Muscle layer of colon (tissue), 2 donors: ENCODE measurements around the gene PNKD.

Experiments
- H3K27ac ChIP-seq: one replicate; pipeline ENCODE4 v1.7.0; 2013; ENCODE audit warnings: low read depth, mild to moderate bottlenecking, low read length, moderate library complexity
- H3K27me3 ChIP-seq, 2 donors: one replicate each; pipeline ENCODE4 v1.7.0; 2013; ENCODE audit warnings: low read length in 2 of 2, mild to moderate bottlenecking in 2 of 2; ENCODE audit not compliant: insufficient read depth in 2 of 2, control insufficient read depth in 1 of 2
- H3K36me3 ChIP-seq: one replicate; pipeline ENCODE4 v1.7.0; 2013; ENCODE audit warnings: mild to moderate bottlenecking, low read length; ENCODE audit not compliant: insufficient read depth
- H3K4me1 ChIP-seq: one replicate; pipeline ENCODE4 v1.7.0; 2013; ENCODE audit warnings: mild to moderate bottlenecking, low read length; ENCODE audit not compliant: insufficient read depth
- H3K4me3 ChIP-seq, 2 donors: one replicate each; pipeline ENCODE4 v1.7.0; 2013; ENCODE audit warnings: low read length in 2 of 2, low read depth in 1 of 2, mild to moderate bottlenecking in 1 of 2, moderate library complexity in 1 of 2
- H3K9ac ChIP-seq: one replicate; pipeline ENCODE4 v1.7.0; 2013; ENCODE audit warnings: low read length
- H3K9me3 ChIP-seq: one replicate; pipeline ENCODE4 v1.7.0; 2013; ENCODE audit warnings: mild to moderate bottlenecking, low read length
- donor health status: abdominal sarcoma.
- donor health status: Adenocarcinoma of cecum.

Gene PNKD

DNA sequence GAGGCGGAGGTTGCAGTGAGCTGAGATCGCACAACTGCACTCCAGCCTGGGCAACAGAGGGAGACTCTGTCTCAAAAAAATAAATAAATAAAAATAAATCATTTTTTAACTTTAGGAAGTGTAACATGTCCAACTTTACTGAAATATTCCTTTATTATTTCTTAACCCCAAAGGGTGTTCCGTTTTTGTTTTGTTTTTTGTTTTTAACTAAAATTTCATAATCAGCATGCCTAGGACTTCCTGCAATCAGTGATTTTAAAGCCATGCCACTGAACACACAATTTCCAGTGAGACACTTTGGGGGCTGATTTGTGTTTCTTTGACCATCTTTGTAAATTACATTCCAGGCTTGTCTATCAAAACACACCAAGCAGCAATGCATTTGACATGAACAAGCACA, 93.4 kb downstream of the PNKD start:
- Histone ChIP-seq H3K4me3 (no peak overlapping the region), H3K27ac (no peak overlapping the region), H3K4me1 (peaks cover 3% of the 10 kb centered on the region), H3K36me3 (no peaks in the 10 kb centered on the region), H3K27me3 (no peaks in the 10 kb centered on the region), H3K9me3 (no peaks in the 10 kb centered on the region), H3K9ac (no peak overlapping the region)

DNA sequence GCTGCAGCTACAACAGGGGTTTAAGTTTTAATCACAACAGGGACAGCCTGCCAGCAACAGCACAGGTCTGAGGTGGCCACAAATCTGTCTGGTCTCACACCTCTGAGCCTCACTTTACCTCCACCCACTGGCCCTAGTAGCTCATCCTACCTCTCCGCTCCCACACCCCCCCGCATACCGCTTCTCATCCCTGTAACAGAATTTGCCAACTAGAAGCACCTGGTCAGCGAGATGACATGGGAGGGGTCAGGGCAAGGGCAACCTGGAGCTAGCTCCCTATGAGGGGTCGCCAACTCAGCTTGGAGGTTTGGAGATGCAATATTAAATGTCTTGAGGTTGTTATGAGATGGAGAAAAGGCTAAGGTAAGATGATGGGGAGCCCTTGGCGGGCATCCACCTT, 93.9 kb downstream of the PNKD start:
- Histone ChIP-seq H3K4me1 (peaks cover 8% of the 10 kb centered on the region), H3K9me3 (no peaks in the 10 kb centered on the region), H3K36me3 (no peaks in the 10 kb centered on the region), H3K4me3 (no peak overlapping the region), H3K27ac (no peak overlapping the region), H3K27me3 (no peaks in the 10 kb centered on the region), H3K9ac (no peak overlapping the region)

DNA sequence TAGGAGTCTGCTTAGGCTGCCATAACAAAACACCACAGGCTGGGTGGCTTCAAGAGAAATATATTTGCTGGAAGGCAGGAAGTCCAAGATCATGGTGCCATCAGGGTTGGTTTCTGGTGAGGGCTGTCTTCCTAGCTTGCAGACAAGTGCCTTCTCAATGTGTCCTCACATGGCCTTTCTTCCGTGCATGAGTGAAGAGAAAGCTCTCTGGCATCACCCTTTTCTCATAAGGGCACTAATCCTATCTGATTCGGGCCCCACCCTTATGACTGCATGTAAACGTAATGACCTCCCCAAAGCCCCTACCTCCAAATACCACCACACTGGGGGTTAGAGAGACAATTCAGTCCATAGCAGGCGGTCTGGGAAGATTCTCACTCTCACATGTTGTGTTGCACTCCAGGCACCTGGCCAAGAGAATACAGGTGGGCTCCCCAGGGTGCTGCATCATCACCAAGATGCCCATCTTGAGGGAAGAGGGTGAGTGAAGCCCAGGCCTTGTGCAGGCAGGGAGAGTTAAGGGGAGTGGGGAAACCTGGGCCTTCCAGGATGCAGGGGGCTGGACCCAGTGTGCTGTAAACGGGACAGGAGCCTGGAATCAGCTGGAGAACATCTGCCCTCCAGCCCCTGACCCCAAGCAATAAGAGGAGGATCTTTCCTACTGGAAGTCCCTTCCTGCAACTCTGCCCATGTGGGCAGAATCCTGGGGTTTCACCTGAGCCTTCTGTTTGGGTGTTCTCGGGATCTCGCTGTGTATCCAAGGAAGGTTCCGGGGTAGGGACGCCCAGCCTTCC, 96.5 kb downstream of the PNKD start:
- Histone ChIP-seq H3K4me3 (peak overlapping the region in 1 of 2 donors; percentile 44), H3K9me3 (no peaks in the 10 kb centered on the region), H3K4me1 (peaks cover 18% of the 10 kb centered on the region), H3K36me3 (no peaks in the 10 kb centered on the region), H3K27ac (no peak overlapping the region), H3K27me3 (no peaks in the 10 kb centered on the region), H3K9ac (no peak overlapping the region)

DNA sequence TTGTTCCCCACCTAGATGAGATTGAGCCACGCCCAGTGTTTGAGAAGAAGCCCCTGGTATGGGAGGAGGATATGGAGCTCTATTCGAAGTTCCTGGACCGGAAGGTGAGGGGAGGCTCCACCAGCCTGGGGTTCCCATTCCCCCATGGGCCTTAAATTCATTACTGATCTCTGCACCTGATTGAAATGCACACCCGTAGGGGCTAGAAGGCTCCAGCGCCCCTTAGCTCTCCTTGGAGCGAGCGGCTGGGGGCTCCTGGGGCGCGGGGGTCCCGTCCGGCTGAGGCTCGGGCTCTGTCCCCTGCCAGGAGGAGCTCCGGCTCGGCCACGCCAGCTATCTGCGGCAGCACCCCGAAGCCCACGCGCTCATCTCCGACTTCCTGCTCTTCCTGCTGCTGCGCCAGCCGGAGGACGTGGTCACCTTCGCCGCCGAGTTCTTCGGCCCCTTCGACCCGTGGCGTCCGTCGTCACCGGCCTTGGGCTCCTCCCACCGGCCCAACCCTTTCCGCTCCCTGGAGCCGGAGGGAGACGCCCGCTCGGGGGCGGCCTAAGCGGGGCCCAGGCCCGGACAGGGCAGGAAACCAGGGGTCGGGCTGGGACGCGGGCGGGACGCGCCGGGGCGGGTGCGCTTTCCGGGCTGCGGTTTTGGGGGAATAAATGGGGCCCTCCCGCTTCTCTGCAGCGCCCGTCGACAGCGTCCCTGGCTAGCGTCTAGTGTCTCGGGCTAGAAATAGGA, 97.3 kb downstream of the PNKD start:
- peaks cover 18% of the 10 kb centered on the region for H3K4me1 ChIP-seq
- H3K4me3 ChIP-seq = peak overlapping the region; percentile 44 to 73
- H3K36me3 ChIP-seq = no peaks in the 10 kb centered on the region
- peak overlapping the region; percentile 42 for H3K9ac ChIP-seq
- peak overlapping the region; percentile 88 for H3K27ac ChIP-seq
- H3K9me3 ChIP-seq = no peaks in the 10 kb centered on the region
- no peaks in the 10 kb centered on the region for H3K27me3 ChIP-seq

DNA sequence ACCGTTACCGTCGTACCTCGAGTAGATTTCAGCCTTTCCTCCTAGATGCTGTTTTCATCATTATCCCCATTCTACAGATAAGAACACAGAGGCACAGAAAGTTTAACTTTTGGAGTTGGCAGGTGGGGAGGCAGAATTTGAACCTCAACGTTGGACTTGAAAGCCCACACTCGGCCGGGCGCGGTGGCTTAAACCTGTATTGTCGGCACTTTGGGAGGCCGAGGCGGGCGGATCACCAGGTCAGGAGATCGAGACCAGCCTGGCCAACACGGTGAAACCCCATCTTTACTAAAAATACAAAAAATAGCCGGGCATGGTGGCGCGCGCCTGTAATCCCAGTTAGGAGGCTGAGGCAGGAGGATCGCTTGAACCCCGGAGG, 97.8 kb downstream of the PNKD start:
- Histone ChIP-seq H3K9ac (no peak overlapping the region), H3K27ac (peak overlapping the region; percentile 88), H3K4me1 (peaks cover 18% of the 10 kb centered on the region), H3K9me3 (no peaks in the 10 kb centered on the region), H3K36me3 (no peaks in the 10 kb centered on the region), H3K4me3 (peak overlapping the region; percentile 44 to 73), H3K27me3 (no peaks in the 10 kb centered on the region)

DNA sequence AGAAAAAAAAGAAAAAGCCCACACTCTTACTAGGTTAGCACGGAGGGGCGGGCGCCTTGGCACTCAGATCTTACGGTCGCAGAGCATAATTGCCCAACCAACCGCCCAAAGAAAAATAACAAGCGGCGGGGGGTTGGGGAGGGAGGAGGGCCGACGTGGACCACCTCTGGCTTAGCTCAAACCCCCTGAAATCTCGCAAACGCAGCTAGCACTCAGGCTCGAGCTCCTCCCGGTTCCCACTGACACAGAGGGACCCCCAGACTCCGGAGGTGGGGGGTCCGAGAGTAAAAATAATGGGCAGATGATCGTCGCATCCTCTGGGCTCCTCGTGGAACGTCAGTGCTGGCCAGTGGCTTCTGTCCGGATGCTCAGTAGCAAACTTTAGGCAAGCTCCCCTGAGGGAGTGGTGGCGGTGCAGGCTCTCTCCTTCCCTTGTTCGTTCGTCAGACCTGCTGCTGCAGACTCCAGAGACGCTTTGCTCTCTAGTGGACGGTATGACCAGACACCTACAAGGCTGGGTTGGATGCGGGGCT, 98.4 kb downstream of the PNKD start:
- H3K9ac ChIP-seq = no peak overlapping the region

DNA sequence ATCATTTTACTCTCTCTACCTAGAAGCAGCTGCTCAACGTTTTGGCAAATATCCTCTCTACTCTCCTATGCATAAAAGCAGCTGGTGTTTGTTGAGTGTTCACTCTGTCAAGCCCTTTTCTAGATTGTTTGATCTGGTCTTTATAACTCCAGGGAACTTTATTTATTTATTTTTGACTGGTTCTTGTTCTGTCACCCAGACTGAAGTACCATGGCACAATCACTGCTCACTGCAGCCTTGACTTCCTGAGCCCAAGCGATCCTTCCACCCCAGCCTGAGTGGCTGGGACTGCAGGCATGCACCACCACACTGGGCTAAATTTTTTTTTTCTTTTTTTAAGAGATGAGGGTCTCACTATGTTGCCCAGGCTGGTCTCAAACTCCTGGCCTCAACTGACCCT, 99.0 kb downstream of the PNKD start:
- Histone ChIP-seq H3K9ac (no peak overlapping the region), H3K4me3 (peak overlapping the region in 1 of 2 donors; percentile 38), H3K27ac (peak overlapping the region; percentile 62)

More for the DNA sequence above, 98.4 kb downstream of the PNKD start:
- Histone ChIP-seq H3K4me3 (peak overlapping the region in 1 of 2 donors; percentile 38), H3K4me1 (peaks cover 18% of the 10 kb centered on the region), H3K36me3 (no peaks in the 10 kb centered on the region), H3K27ac (peak overlapping the region; percentile 62), H3K27me3 (no peaks in the 10 kb centered on the region), H3K9me3 (no peaks in the 10 kb centered on the region)

DNA sequence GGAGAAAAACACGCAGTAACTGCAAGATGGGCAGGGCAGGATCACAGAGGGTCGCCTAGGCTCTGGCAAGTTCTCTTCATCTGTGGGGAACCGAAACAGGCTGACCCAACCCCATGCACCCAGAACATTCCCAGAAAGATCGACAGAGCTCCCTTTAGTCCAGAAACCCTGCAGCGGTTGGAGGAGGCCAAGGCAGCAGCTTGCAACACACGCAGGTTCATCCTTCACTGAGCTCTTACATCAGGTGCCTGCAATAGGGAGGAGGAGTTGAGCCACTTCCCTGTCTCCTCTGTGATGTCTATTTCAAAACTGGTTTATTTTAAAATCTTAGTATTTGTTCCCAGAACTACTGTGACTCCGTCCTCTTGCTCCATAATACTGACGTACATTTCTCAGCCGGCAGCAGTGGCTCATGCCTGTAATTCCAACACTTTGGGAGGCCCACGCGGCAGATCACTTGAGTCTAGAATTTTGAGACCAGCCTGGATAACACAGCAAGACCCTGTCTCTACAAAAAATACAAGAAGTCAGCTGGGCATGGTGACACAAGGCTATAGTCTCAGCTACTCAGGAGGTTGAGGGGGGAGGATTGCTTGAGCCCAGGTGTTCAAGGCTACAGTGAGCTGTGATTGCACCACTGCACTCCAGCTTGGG, 100.2 kb downstream of the PNKD start:
- Histone ChIP-seq H3K9me3 (no peaks in the 10 kb centered on the region), H3K27ac (no peak overlapping the region), H3K36me3 (no peaks in the 10 kb centered on the region), H3K9ac (no peak overlapping the region), H3K27me3 (no peaks in the 10 kb centered on the region), H3K4me1 (peaks cover 18% of the 10 kb centered on the region), H3K4me3 (no peak overlapping the region)

More for the DNA sequence above, 99.0 kb downstream of the PNKD start:
- Histone ChIP-seq H3K9me3 (no peaks in the 10 kb centered on the region), H3K36me3 (no peaks in the 10 kb centered on the region), H3K4me1 (peaks cover 18% of the 10 kb centered on the region), H3K27me3 (no peaks in the 10 kb centered on the region)

DNA sequence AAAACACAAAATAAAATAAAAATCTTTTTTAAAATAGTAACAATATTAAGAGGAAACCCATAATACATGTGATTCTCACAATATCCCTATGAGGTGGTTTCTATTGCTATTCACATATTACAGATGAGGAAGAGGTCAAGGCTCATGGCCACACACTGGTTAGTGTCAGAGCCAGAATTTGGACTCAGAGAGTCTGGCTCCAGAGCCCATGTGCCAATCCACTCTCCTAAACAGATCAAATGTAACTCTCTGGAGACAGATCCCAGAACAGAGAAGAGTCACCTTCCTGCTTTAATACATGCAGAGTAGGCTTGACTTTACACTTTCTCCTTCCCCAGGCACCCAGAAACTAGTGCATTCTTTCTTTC, 101.6 kb downstream of the PNKD start:
- Histone ChIP-seq H3K27me3 (no peaks in the 10 kb centered on the region), H3K4me1 (peaks cover 18% of the 10 kb centered on the region), H3K27ac (no peak overlapping the region), H3K9ac (no peak overlapping the region), H3K36me3 (no peaks in the 10 kb centered on the region), H3K9me3 (no peaks in the 10 kb centered on the region), H3K4me3 (no peak overlapping the region)

DNA sequence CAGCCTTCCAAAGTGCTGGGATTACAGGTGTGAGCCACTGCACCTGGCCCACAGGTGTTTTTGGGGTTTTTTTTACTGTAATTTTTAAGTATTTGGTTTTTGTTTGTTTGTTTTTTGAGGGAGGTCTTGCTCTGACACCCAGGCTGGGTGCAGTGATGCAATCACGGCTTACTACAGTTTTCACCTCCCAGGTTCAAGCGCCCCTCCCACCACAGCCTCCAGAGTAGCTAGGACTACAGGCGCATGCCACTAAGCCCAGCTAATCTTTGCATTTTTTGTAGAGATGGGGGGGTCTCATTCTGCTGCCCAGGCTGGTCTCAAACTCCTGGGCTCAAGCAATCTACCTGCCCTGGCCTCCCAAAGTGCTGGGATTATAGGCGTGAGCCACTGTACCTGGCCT, 104.5 kb downstream of the PNKD start:
- Histone ChIP-seq H3K36me3 (no peaks in the 10 kb centered on the region), H3K9me3 (no peaks in the 10 kb centered on the region), H3K27me3 (no peaks in the 10 kb centered on the region), H3K4me3 (no peak overlapping the region), H3K4me1 (peaks cover 4% of the 10 kb centered on the region), H3K27ac (no peak overlapping the region), H3K9ac (no peak overlapping the region)

DNA sequence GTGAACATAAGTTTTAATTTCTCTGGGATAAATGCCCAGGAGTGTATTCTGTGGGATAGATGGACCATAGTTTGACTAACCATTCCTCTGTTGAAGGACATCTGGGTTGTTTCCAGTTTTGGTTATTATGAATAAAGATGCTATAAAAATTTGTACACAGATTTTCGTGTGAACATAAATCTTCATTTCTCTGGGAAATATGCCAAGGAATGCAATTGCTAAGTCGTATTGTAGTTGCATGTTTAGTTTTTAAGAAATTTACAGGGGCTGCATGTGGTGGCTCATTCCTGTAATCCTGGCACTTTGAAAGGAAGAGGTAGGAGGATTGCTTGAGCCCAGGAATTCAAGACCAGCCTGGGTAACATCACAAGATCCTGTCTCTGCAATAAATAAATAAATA, 104.9 kb downstream of the PNKD start:
- no peak overlapping the region for H3K4me3 ChIP-seq
- no peaks in the 10 kb centered on the region for H3K9me3 ChIP-seq
- H3K9ac ChIP-seq = no peak overlapping the region
- no peaks in the 10 kb centered on the region for H3K4me1 ChIP-seq
- H3K27ac ChIP-seq = no peak overlapping the region
- H3K27me3 ChIP-seq = no peaks in the 10 kb centered on the region
- no peaks in the 10 kb centered on the region for H3K36me3 ChIP-seq
